WERI-Rb-1 (cell line): ENCODE data around the gene OSBPL10.

Source experiments
- DNase-seq: peaks from one replicate; pipeline ENCODE4 v3.0.0-alpha.2; 2020
- H3K27ac ChIP-seq: fragments of 250-450 bp; sonication (Bioruptor Pico); 2 replicates; pipeline ENCODE4 v1.5.1; 2020; ENCODE audit warnings: mild to moderate bottlenecking, moderate library complexity
- H3K27me3 ChIP-seq: fragments of 250-450 bp; sonication (Bioruptor Pico); 2 replicates; pipeline ENCODE4 v1.5.1; 2021; ENCODE audit warnings: mild to moderate bottlenecking, low read depth, moderate library complexity; ENCODE audit not compliant: insufficient read depth, severe bottlenecking
- H3K36me3 ChIP-seq: fragments of 250-450 bp; sonication (Bioruptor Pico); 2 replicates; pipeline ENCODE4 v1.5.1; 2020; ENCODE audit warnings: mild to moderate bottlenecking, moderate library complexity
- H3K4me3 ChIP-seq: 2 replicates; pipeline ENCODE4 v1.5.1; 2011; ENCODE audit warnings: low read depth, mild to moderate bottlenecking, control low read depth, low read length
- H3K9me3 ChIP-seq: fragments of 250-450 bp; sonication (Bioruptor Pico); 2 replicates; pipeline ENCODE4 v1.5.1; 2021; ENCODE audit warnings: mild to moderate bottlenecking, moderate library complexity; ENCODE audit not compliant: severe bottlenecking
- TF ChIP-seq, protein P1 (sequence below): IDR thresholded peaks from 2 replicates; pipeline ENCODE4 v1.5.1; 2011; ENCODE audit warnings: low read depth, mild to moderate bottlenecking, control low read depth, inconsistent platforms, low read length

OSBPL10 gene

DNA sequence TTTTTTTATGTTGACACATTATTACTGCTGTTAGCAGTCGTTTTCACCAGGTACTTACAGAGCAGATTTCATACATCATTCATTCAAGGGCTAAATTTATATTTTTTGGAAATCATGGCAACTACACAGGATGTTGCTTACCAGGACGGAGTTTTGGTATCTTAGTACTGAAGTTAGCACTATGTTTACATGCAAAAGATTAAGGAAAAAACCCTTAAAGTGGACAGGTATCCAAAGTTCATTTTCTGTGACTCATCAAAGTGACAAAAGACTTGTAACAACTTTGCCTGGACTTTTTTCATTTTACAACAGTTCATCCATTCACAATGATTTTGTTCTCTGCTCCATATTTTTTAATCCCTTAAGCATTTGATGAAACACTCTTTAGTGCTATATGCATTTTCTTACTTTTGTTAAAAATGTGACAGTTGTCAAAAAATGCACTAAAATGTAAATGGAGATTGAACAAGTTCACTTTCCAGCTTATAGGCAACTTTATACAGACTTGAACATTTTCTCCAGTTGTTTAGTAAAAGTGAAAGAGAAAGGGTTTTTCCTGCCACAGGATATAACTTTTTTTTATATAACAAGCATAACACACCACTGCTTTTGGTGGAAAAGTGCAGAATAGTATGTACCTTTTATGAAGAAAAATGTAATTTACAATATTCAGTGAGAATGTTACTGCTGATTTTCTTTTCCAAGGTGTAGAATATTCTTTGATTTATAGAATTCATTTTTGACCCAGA, 344.2 kb downstream of the OSBPL10 start:
- Histone ChIP-seq H3K4me3 (no peak overlapping the region), H3K9me3 (no peaks in the 10 kb centered on the region), H3K27me3 (no peaks in the 10 kb centered on the region), H3K36me3 (peaks cover 22% of the 10 kb centered on the region), H3K27ac (no peak overlapping the region)
- TF ChIP-seq, protein P1, sequence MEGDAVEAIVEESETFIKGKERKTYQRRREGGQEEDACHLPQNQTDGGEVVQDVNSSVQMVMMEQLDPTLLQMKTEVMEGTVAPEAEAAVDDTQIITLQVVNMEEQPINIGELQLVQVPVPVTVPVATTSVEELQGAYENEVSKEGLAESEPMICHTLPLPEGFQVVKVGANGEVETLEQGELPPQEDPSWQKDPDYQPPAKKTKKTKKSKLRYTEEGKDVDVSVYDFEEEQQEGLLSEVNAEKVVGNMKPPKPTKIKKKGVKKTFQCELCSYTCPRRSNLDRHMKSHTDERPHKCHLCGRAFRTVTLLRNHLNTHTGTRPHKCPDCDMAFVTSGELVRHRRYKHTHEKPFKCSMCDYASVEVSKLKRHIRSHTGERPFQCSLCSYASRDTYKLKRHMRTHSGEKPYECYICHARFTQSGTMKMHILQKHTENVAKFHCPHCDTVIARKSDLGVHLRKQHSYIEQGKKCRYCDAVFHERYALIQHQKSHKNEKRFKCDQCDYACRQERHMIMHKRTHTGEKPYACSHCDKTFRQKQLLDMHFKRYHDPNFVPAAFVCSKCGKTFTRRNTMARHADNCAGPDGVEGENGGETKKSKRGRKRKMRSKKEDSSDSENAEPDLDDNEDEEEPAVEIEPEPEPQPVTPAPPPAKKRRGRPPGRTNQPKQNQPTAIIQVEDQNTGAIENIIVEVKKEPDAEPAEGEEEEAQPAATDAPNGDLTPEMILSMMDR: no peak
- DNase-seq: no peak

DNA sequence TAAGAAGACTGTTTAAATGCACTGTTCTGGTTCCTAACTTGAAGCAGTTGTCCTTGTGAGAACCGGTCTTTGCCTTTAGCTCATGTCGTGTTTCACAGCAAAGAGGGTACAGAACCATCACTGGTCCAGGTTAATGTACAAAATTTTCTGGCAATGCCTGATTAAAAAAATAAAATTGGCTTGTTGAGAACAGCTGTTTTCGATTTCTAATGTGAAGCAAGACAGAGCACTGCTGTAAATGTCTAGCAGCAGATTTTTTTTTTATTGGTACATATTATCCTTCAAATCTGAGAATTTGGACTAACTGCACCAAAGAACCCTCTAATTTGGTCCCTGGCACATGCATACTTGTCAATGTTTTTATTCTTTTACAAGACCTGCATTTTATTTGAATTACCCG, 345.0 kb downstream of the OSBPL10 start:
- DNase-seq: no peak
- Histone ChIP-seq H3K27me3 (no peaks in the 10 kb centered on the region), H3K36me3 (peaks cover 26% of the 10 kb centered on the region), H3K4me3 (no peak overlapping the region), H3K27ac (no peak overlapping the region), H3K9me3 (no peaks in the 10 kb centered on the region)
- TF ChIP-seq, protein P1: no peak

DNA sequence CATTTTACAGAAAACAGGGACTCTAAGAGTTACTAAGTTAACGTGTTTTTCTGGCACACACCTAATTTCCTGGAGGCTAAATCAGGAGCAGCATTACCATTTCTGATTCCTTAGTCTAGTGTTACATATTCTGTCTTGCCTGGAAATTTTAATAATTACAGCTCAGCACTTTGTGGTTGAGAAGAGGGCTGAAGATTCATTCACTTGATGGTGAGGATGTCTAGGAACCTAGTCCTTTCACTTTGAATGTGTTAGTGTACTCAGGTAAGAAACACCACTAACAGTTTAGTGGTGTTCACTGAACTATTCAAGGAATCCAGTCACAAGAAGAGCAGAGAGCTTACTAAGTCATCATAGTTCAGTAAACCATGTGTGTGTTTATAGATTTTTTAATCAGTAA, 345.5 kb downstream of the OSBPL10 start:
- Histone ChIP-seq H3K4me3 (no peak overlapping the region), H3K36me3 (peaks cover 29% of the 10 kb centered on the region), H3K27me3 (no peaks in the 10 kb centered on the region), H3K9me3 (no peaks in the 10 kb centered on the region), H3K27ac (no peak overlapping the region)
- DNase-seq: no peak
- TF ChIP-seq, protein P1: no peak

DNA sequence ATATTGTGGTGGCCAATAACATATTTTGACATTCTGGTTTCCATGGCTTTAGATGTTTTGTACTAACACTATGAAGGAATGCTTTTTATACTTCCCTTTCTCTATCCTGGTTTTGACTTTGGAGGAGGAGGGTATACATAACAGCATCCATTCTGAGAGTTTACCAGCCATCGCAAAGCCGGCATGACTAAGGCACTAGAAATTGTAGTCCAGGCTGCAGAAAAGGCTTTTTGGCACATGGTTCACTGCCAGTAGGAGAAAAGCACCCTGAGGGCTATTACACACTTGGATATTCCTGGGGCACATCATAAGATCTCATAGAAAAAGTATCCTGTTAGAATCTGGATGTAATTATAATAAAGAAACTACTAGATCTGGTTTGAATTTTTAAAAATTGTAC, 346.6 kb downstream of the OSBPL10 start:
- TF ChIP-seq, protein P1: no peak
- Histone ChIP-seq H3K4me3 (no peak overlapping the region), H3K36me3 (peaks cover 38% of the 10 kb centered on the region), H3K27me3 (no peaks in the 10 kb centered on the region), H3K9me3 (no peaks in the 10 kb centered on the region), H3K27ac (no peak overlapping the region)
- no peak for DNase-seq

DNA sequence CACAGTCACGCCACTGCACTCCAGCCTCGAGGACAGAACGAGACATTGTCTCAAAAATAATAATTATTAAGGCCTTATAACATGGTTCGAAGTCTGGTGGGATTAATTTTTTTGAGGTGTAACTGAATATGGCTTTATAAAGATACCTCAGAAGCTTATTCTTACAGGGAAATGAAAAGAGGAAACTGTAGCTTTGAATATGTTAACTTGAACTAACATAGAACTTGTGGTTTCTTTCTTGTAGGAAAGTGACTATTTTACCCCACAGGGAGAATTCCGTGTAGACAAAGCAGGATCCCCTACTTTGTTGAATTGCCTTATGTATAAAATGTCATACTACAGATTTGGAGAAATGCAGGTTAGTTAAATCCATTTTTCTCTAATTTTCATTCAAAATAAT, 352.0 kb downstream of the OSBPL10 start:
- H3K9me3 ChIP-seq: no peaks in the 10 kb centered on the region
- TF ChIP-seq, protein P1: no peak
- H3K27ac ChIP-seq: no peak overlapping the region
- no peaks in the 10 kb centered on the region for H3K27me3 ChIP-seq
- H3K36me3 ChIP-seq: peaks cover 58% of the 10 kb centered on the region
- DNase-seq: no peak
- H3K4me3 ChIP-seq: no peak overlapping the region

DNA sequence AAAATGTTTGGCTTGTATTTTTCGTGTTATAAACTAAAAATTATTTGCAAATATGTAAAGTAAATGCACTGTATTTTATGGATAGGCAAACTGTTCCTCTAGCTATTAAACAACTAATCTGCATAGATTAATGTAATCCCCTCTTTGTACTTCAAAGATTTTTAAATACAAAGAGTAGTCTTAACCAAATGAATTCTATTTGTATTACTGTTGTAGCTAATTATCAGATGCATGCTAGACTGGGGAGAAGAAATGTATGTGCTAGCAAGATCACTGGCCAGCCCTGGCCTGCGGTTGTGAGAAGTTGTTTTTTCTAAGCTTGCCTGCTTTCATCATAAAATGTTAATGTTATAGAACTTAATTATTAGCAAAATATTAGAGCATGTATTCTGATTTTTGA, 355.7 kb downstream of the OSBPL10 start:
- DNase-seq: no peak
- H3K36me3 ChIP-seq: peaks cover 74% of the 10 kb centered on the region
- no peaks in the 10 kb centered on the region for H3K27me3 ChIP-seq
- H3K4me3 ChIP-seq: no peak overlapping the region
- no peak overlapping the region for H3K27ac ChIP-seq
- TF ChIP-seq, protein P1: no peak
- no peaks in the 10 kb centered on the region for H3K9me3 ChIP-seq
